ENCODE data around the gene SMNDC1.

The SMNDC1 gene

GRCh38 chr10:110326351-110327032 is 21.8 kb upstream of the SMNDC1 start:
- peak; percentile 85 for DNase-seq

- DNase-seq = no peak
Measured at GRCh38 chr10:110324805-110325280, 20.1 kb upstream of the SMNDC1 start.

- DNase-seq = no peak
Measured at GRCh38 chr10:110324201-110324804, 19.6 kb upstream of the SMNDC1 start.

- peak; percentile 93 for DNase-seq
Measured at GRCh38 chr10:110323503-110323902, 18.8 kb upstream of the SMNDC1 start.

- DNase-seq = no peak
Measured at GRCh38 chr10:110321869-110322620, 17.3 kb upstream of the SMNDC1 start.

- no peak for DNase-seq
Measured at GRCh38 chr10:110317866-110318850, 13.4 kb upstream of the SMNDC1 start.

- no peak for DNase-seq
Measured at GRCh38 chr10:110313674-110314073, 9.0 kb upstream of the SMNDC1 start.

GRCh38 chr10:110312206-110312605 is 7.5 kb upstream of the SMNDC1 start:
- no peak for DNase-seq

- DNase-seq = peak; percentile 50
Measured at GRCh38 chr10:110311357-110311949, 6.7 kb upstream of the SMNDC1 start.

- no peak for DNase-seq
Measured at GRCh38 chr10:110310741-110311140, 6.0 kb upstream of the SMNDC1 start.

- DNase-seq = no peak
Measured at GRCh38 chr10:110307805-110308204, 3.1 kb upstream of the SMNDC1 start.

- no peak for DNase-seq
Measured at GRCh38 chr10:110306452-110306768, 1.7 kb upstream of the SMNDC1 start.

- DNase-seq = peak; percentile 91
Measured at GRCh38 chr10:110305767-110306451, 1.2 kb upstream of the SMNDC1 start.

GRCh38 chr10:110304394-110304779 is 333 bp downstream of the SMNDC1 start:
- DNase-seq = no peak

- DNase-seq = no peak
Measured at GRCh38 chr10:110303681-110304080, 1.0 kb downstream of the SMNDC1 start.

- no peak for DNase-seq
Measured at GRCh38 chr10:110300486-110300986, 4.2 kb downstream of the SMNDC1 start.

GRCh38 chr10:110296966-110297365 is 7.8 kb downstream of the SMNDC1 start:
- DNase-seq = no peak

GRCh38 chr10:110286841-110287240 is 17.9 kb downstream of the SMNDC1 start:
- no peak for DNase-seq

GRCh38 chr10:110285501-110285900 is 19.2 kb downstream of the SMNDC1 start:
- DNase-seq = no peak

GRCh38 chr10:110284262-110284661 is 20.5 kb downstream of the SMNDC1 start:
- DNase-seq = no peak

GRCh38 chr10:110279407-110279986 is 25.2 kb downstream of the SMNDC1 start:
- peak; percentile 59 for DNase-seq
